ENCODE measurements around the gene BPIFA1.

BPIFA1 gene

DNA sequence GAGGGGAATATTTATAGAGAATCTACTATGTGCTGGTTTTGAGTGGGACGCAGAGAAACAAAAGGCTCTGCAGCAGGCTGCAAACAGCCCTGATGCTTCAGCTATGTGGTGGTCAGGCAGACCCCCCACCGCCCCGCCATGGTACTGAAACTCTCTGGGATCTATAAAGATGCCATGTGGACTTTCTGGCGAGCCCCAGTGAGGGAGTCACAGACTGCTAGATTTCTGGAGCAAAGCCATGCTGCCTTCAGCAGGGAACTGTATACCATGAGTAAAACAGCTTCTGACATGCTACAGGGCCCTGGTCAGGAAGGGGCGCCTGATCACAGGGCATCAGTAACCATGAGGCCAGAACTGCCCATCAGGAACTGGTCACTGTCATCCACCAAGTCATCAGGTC lies 28.0 kb downstream of the BPIFA1 start:
- H3K27ac ChIP-seq (ENCODE audit: low read depth, low read length, poor library complexity, severe bottlenecking): no peak overlapping the region
- no peaks in the 10 kb centered on the region for H3F3A ChIP-seq (ENCODE audit: insufficient read depth, low read length)
- H3K9ac ChIP-seq (ENCODE audit: low read length): no peak overlapping the region
- H3K36me3 ChIP-seq (ENCODE audit: insufficient read depth, low read length): no peaks in the 10 kb centered on the region
- H2AFZ ChIP-seq (ENCODE audit: low read length): no peak overlapping the region
- no peaks in the 10 kb centered on the region for H3K9me2 ChIP-seq (ENCODE audit: low read depth, low read length)
- H3K9me3 ChIP-seq (ENCODE audit: low read length): no peaks in the 10 kb centered on the region
- H4K20me1 ChIP-seq (ENCODE audit: insufficient read depth, low read length): no peaks in the 10 kb centered on the region
- no peaks in the 10 kb centered on the region for H3K79me2 ChIP-seq (ENCODE audit: insufficient read depth, low read length)
- TF ChIP-seq, protein P1, sequence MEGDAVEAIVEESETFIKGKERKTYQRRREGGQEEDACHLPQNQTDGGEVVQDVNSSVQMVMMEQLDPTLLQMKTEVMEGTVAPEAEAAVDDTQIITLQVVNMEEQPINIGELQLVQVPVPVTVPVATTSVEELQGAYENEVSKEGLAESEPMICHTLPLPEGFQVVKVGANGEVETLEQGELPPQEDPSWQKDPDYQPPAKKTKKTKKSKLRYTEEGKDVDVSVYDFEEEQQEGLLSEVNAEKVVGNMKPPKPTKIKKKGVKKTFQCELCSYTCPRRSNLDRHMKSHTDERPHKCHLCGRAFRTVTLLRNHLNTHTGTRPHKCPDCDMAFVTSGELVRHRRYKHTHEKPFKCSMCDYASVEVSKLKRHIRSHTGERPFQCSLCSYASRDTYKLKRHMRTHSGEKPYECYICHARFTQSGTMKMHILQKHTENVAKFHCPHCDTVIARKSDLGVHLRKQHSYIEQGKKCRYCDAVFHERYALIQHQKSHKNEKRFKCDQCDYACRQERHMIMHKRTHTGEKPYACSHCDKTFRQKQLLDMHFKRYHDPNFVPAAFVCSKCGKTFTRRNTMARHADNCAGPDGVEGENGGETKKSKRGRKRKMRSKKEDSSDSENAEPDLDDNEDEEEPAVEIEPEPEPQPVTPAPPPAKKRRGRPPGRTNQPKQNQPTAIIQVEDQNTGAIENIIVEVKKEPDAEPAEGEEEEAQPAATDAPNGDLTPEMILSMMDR (IDR thresholded peaks at IDR 0.05; ENCODE audit: low read length): no peak
- TF ChIP-seq EZH2 (IDR thresholded peaks at IDR 0.05; ENCODE audit: borderline replicate concordance, low read length): no peak
- H3K4me2 ChIP-seq (ENCODE audit: low read length): no peak overlapping the region
- no peak overlapping the region for H3K4me3 ChIP-seq (ENCODE audit: low read depth, low read length, poor library complexity, severe bottlenecking)
- no peaks in the 10 kb centered on the region; the same call in 1 of the 2 replicates for H3K27me3 ChIP-seq (ENCODE audit: insufficient read depth, low read length)
- H3K4me1 ChIP-seq (ENCODE audit: insufficient read depth, low read length, severe bottlenecking): no peaks in the 10 kb centered on the region

DNA sequence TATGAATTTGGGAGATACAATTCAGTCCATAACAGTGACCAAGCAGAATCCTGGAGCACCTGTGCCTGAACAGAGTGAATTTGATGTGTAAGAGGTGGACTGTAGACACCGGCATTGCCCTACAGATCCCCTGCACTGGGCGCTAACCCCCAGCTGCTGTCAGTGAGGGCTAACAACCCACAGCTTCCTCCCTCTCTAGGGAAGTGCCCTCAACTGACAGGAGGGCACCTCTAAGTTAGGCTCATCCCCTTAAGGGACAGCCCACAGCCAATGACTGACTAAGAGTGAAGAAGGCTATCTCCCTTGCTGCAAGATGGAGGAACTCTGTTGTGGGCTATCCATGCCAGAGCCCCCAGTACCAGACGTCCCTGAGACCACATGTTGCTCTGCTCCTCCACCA lies 31.9 kb downstream of the BPIFA1 start:
- H3K4me2 ChIP-seq (ENCODE audit: low read length): no peak overlapping the region
- H3K9me2 ChIP-seq (ENCODE audit: low read depth, low read length): no peaks in the 10 kb centered on the region
- TF ChIP-seq, protein P1 (IDR thresholded peaks at IDR 0.05; ENCODE audit: low read length): no peak
- TF ChIP-seq EZH2 (IDR thresholded peaks at IDR 0.05; ENCODE audit: borderline replicate concordance, low read length): no peak
- no peaks in the 10 kb centered on the region for H3K9me3 ChIP-seq (ENCODE audit: low read length)
- no peaks in the 10 kb centered on the region for H3K27me3 ChIP-seq (ENCODE audit: insufficient read depth, low read length)
- H4K20me1 ChIP-seq (ENCODE audit: insufficient read depth, low read length): no peaks in the 10 kb centered on the region
- H2AFZ ChIP-seq (ENCODE audit: low read length): no peak overlapping the region
- H3K4me3 ChIP-seq (ENCODE audit: low read depth, low read length, poor library complexity, severe bottlenecking): no peak overlapping the region
- H3K79me2 ChIP-seq (ENCODE audit: insufficient read depth, low read length): no peaks in the 10 kb centered on the region
- no peak overlapping the region for H3K27ac ChIP-seq (ENCODE audit: low read depth, low read length, poor library complexity, severe bottlenecking)
- no peaks in the 10 kb centered on the region for H3K36me3 ChIP-seq (ENCODE audit: insufficient read depth, low read length)
- H3K4me1 ChIP-seq (ENCODE audit: insufficient read depth, low read length, severe bottlenecking): no peaks in the 10 kb centered on the region
- H3K9ac ChIP-seq (ENCODE audit: low read length): no peak overlapping the region
- H3F3A ChIP-seq (ENCODE audit: insufficient read depth, low read length): no peaks in the 10 kb centered on the region

DNA sequence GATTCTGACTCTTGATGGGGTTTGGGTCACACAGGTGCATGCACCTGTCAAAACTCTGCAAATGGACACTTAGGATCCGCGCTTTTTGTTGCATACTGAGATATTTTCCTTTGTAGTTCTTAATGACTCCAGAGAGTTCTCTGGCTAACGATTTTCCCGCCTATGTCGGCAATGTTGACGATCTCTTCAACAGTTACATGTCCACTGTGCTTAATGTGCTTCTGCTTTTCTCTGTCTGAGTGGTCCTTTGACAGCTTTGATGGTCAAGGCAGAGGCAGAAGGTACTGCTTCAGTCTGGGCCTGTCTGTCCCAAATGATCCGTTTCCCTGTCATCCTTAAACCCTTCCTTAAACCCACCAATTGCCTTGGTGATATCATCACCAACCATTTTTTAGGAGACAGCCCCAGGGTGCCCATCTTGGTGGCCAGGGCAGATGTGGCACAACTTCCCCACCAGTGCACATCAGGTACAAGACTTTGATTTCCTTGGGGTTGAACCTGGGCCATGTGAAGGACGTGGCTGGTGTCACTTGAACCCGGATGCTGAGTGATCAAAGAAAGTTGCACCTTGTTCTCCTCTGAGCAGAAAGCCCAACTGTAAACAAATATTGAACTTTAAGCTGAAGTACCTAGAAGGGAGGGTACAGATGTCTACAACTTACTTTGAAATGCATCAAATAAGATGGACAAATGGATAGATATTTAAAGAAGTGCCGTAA lies 36.5 kb downstream of the BPIFA1 start:
- H4K20me1 ChIP-seq (ENCODE audit: insufficient read depth, low read length): no peaks in the 10 kb centered on the region
- no peaks in the 10 kb centered on the region for H3F3A ChIP-seq (ENCODE audit: insufficient read depth, low read length)
- H3K4me2 ChIP-seq (ENCODE audit: low read length): no peak overlapping the region
- no peaks in the 10 kb centered on the region for H3K9me2 ChIP-seq (ENCODE audit: low read depth, low read length)
- no peaks in the 10 kb centered on the region for H3K9me3 ChIP-seq (ENCODE audit: low read length)
- H2AFZ ChIP-seq (ENCODE audit: low read length): no peak overlapping the region
- no peak for TF ChIP-seq EZH2 (IDR thresholded peaks at IDR 0.05; ENCODE audit: borderline replicate concordance, low read length)
- TF ChIP-seq, protein P1 (IDR thresholded peaks at IDR 0.05; ENCODE audit: low read length): no peak
- no peak overlapping the region for H3K9ac ChIP-seq (ENCODE audit: low read length)
- H3K27ac ChIP-seq (ENCODE audit: low read depth, low read length, poor library complexity, severe bottlenecking): no peak overlapping the region
- no peak overlapping the region for H3K4me3 ChIP-seq (ENCODE audit: low read depth, low read length, poor library complexity, severe bottlenecking)
- H3K79me2 ChIP-seq (ENCODE audit: insufficient read depth, low read length): no peaks in the 10 kb centered on the region
- H3K27me3 ChIP-seq (ENCODE audit: insufficient read depth, low read length): no peaks in the 10 kb centered on the region
- H3K36me3 ChIP-seq (ENCODE audit: insufficient read depth, low read length): no peaks in the 10 kb centered on the region
- H3K4me1 ChIP-seq (ENCODE audit: insufficient read depth, low read length, severe bottlenecking): no peaks in the 10 kb centered on the region

Measured in OCI-LY1 (cell line).